Activated T-helper 9 cell treated with anti-CD3 and anti-CD28 coated beads, Interleukin-2, amount 50 U/mL, for 16 hours (primary cell): ENCODE data around the gene CCT4.
"Not testable (repeated sequence)": the region's sequence is repeated elsewhere in the genome, so short reads cannot be mapped to it uniquely, and the experiment has no call there.

Experiments used
- DNase-seq: peaks from one replicate; pipeline ENCODE4 v3.0.0-alpha.2; 2020; ENCODE audit warnings: low read depth

CCT4 gene, protein sequence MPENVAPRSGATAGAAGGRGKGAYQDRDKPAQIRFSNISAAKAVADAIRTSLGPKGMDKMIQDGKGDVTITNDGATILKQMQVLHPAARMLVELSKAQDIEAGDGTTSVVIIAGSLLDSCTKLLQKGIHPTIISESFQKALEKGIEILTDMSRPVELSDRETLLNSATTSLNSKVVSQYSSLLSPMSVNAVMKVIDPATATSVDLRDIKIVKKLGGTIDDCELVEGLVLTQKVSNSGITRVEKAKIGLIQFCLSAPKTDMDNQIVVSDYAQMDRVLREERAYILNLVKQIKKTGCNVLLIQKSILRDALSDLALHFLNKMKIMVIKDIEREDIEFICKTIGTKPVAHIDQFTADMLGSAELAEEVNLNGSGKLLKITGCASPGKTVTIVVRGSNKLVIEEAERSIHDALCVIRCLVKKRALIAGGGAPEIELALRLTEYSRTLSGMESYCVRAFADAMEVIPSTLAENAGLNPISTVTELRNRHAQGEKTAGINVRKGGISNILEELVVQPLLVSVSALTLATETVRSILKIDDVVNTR

DNA sequence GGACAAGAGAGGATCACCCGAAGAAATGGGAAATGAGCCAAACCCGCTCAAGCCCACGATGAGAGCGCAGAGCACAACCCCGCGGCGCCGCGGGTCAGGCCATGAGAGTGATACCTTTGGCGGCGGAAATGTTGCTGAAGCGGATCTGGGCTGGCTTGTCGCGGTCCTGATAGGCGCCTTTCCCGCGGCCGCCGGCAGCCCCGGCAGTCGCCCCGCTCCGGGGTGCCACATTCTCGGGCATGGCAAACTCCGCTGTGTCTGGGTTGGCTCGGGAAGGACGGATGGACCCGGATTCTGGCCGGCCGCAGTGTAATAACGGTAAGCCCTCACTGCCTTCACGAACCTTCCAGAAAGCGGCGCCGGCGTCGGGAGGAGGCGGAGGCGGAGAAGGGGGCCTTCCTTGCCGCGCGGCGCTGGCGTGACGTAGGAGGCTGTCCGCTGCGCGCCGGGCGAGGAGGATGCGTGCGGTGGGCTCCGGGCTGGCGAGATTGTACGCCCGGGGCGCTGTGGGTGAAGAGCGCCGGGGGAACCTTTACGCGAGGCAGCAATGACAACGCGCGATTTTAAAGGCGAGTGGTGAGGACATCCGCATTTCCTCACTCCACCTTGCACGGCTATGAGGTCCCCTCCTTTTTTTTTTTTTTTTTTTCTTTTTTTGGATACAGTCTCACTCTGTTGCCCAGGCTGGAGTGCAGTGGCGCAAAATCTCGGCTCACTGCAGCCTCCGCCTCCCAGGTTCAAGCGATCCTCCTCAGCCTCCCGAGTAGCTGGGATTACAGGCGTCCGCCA lies at the start of gene CCT4:
Gene CCT4, minus strand, starts transcription at position 390 of the 789 bp plus-strand sequence. Its CDS starts 149 bp downstream, at position 241.
- peak; percentile 85 for DNase-seq

DNA sequence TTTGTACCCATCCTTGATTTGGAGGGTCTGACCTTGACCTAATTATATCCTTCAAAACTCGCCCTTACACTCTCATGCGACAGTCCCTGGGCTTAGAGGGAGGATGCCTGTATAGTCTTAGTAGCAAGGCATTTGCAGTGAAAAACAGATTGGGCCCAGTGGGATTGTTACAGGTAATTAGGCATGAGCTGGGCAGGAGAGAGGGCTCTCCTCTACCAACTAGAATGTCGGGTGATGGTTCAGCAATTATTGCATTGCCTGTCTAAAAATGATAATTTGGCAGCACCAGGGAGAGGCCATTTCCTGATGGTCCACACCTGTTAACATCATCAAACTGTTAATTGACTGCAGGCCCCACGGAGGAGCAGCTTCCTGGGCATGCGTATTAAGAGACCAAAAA lies 49.4 kb upstream of the CCT4 start:
- DNase-seq: no peak

DNA sequence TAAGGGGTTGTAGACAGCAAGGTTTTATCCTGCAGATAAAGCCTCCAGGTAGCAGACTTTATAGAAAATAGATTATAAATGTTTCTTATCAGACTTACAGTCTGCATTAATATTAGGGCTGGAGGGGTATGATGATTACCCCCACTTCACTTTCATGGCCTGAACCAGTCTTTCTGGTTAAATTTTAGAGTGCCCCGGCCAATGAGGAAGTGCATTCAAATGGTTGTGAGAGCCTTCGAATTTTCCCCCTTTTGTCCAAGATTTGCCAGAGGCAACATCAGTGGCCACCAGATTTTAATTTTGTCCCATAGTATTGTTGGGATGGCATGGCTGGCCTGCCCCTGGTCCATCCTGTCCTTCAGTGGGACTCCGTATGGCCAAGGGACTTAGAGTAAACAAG lies 48.6 kb upstream of the CCT4 start:
- no peak for DNase-seq

DNA sequence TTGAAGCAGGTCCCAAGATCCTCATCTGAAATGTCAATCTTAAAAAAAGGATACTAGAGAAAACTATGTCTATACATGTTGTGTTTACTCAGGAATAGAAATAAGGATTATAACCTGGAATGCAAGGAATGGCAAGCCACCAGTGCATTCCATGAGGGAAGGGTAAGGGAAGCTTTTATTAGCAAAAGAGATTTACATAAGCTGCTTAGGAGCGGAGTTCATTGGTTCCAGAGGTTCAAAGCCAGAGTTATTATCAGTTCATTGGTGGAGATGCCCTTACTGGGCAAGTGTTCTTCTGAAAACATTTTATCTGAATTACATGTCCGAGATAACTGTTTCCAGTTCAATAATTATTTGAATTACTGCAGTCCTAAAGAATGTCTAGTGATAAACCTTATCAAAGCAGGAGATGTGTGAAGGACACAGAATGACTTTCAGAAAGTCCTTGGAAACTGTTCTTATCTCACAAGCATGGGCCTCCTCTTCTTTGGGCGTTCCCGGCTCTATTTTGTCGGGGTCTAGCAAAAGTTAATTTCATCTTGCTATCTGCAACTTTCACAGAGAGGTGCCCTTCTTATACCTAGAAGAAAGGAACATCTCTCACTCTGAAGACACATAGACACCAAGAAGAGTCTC lies 40.5 kb upstream of the CCT4 start:
- DNase-seq: no peak

DNA sequence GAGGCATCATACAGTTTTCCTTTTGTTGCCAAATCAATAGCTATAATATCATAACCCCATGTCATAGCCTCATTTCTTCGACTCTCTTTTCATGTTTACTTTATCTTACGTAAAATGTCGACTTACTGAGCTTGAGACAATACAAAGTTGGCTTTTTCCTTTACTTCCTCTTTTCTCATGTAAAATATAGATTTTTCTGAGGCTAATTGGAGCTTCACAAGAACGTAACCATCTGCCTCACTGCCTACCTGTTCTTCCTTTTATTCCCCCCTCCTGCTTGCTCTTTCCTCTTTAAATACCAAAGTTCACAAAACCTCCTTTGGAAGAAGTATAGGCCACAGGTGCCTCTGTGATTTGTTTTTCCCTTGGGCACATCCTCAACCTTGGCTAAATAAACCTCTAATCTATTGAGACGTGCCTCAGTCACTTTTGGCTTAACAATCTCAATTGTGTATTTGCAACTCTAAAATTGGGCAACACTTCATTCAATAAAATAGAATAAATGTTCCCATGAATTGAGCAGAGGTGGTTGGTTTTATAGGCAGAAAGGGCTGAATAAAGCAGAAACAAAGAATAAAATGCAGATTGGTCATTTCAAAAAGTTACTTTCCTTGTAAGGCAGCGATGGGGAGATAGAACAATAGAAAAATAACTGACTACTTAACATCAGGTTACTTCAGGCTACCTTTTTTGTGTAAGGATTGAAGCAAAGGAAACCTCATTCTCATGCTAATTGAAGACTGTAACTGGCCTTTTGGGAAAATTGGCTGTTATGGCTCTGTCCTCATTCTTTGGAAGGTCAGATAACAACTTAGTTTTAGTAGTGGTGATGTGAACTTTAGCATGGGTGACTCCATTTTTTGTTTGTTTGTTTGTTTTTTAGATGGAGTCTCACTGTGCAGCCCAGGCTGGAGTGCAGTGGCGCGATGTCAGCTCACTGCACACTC lies 38.3 kb upstream of the CCT4 start:
- DNase-seq: no peak

DNA sequence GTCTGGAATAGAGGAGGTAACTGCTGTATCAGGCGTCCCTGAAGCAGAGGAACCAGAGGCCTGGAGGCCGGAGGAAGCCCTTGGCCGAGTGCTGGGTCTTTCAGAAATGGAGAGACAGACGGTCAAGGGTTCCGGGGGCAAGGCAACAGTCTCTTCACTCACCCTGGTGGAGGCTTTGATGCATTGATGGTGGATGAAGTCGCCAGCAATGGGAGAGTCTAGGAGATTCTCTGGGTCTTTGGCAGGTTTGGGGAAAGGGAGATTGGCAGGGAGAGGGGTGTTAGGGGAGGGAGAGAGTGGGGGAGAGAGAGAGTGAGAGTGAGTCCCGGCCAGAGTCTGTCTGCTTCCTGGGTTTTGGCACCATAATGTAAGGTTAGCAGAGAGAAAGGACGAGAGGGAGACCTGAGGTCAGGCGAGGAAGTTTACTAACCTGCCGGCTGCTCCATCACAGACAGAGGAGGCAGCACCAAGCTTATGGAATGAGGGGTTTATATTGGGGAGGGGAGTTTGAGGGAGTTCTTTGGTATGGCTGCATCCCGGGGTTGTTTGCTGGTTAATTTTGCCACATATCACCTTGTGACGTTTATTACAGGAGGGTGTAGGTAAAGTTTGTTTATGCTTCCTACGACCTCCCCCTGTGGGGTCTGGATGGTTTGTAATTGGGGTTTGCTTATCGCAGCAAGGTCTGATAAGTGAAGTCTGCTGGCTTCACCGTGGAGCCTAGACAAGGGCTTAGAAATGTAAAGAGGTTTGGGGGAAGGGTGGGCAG lies 36.6 kb upstream of the CCT4 start:
- no peak for DNase-seq

DNA sequence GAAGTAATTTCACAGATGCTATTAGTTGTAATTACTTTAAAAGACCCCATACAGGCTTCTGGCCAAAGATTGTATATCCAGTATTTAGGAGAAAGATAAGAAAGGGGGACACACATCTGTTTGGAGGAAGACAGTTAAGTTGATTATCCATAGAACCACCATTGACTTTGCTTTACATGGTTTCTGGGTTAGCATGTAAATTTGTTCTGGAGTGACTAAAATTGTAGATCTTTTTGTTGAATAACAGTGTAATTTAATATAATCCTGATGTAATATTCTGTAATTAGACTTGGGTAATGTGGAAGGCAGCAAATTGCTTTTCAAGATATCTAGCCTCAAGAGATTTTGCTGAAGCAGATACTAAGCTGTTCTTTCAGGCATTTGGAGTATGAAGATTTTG lies 34.3 kb upstream of the CCT4 start:
- DNase-seq: no peak

DNA sequence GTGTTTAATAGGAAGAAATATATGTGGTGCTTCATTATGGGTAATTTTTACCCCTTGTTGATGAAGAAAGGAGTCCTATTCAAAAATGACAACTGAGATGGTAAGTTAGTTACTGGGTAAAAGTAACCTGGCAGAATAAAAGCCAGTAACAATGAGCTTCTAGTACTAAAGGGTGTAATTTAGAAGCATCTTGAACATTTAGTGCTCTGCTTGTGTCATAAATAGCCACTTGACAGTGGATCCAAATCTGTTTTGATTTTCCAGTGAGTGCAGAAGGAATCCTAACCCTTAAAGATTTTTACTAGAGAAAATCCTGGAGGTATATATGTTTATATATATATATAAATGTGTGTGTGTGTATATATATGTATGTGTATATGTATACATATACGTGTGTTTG lies 32.1 kb upstream of the CCT4 start:
- no peak for DNase-seq

DNA sequence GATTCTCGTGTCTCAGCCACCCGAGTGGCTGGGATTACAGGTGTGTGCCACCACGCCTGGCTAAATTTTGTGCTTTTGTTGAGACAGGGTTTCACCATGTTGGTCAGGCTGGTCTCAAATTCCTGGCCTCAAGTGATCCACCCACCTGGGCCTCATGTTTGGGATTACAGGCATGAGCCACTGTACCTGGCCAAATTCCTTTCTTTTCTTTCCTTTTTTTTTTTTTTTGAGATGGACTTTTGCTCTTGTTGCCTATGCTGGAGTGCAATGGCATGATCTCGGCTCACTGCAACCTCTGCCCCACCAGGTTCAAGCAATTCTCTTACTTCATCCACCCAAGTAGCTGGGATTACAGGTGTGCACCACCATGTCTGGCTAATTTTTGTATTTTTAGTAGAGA lies 26.3 kb upstream of the CCT4 start:
- not testable (repeated sequence) for DNase-seq

DNA sequence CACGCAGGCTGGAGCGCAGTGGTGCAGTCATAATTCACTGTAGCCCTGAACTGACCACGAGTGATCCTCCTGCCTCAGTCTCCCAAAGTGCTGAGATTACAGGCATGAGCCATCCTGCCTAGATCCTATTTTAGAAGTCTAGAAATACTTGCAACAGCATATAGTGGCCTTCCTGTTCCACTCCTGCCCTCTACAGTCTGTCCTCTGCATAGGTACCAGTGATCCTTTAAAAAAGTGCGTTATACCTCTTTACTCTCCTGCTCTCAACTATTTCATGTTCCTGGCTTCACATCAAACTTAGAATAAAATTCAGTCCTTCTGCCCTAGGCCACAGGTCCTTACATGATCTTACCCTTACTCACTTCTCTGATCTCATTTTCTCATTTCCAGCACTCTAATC lies 23.1 kb upstream of the CCT4 start:
- DNase-seq: no peak

DNA sequence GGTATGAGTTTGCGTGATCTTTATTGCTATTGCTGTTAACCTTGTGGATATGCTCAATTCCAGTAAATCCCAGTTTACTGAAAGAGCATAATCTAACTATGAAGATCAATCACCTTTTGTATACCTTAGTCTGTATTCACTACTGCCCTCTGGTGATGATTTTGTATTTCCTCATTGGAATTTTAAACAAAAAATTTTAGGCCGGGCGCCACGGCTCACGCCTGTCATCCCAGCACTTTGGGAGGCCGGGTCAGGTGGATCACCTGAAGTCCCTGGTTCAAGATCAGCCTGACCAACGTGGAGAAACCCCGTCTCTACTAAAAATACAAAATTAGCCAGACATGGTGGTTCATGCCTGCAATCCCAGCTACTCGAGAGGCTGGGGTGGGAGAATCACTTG lies 22.1 kb upstream of the CCT4 start:
- DNase-seq: no peak

DNA sequence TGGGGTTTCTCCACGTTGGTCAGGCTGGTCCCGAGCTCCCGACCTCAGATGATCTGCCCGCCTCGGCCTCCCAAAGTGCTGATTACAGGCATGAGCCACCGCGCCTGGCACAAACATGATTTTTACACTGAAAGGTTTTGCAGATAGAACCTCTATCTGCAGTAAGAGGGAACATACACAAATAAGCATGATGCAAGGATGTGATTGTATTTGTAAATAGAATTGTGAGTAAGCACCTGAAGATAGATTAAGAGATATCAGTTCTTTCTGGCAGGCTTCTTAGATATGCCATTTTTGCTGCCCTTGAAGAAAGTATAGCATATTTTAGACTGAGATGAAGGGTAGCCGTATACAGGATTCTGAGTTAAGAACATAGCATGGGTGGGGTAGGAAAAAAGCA lies 20.7 kb upstream of the CCT4 start:
- DNase-seq: no peak

DNA sequence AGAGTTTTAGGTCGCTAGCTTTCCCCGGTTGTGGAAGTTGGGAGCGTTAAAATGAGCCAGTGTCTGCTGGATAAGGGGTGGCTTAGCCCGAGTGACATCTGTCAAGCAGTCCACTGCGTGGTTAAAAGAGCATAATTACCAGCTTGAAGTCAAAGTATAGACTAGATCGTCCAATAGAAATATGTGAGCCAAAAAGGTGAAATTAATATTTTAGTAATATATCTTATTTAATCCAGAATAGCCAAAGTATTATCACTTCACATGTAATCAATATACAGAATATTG lies 17.7 kb upstream of the CCT4 start:
- DNase-seq: no peak

DNA sequence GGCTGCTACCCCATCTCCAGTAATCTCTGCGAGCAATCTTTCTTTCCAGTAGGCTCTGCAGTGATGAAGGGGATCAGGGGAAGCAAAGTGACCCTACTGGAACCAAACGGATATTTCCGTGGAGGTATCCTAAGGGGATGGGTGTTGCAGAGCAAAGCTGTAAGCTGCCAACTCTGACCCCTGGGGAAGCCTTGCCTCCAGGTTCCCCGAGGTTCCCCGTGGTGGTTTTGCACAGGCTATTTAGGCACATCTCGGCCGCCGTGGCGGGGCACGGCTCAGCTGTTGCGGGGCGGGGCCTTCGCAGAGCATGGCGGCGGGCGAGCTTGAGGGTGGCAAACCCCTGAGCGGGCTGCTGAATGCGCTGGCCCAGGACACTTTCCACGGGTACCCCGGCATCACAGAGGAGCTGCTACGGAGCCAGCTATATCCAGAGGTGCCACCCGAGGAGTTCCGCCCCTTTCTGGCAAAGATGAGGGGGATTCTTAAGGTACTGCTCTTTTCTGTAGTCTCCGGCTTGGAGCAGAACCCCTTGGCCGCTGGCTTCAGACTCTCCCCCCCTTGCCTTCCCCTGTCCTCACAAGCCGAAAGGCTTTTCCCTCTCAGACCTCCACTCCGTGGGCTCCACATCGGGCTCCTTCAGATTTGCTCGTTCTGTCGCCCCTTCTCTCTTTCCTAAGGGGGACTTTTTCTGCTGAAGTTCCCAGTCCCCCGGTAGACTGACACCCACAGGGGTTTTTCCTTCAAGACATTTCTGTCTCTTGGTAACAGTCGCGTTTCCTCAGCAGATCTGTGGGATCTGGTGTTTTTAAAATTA lies 17.1 kb upstream of the CCT4 start, which contains the start of gene COMMD1:
Gene COMMD1, plus strand, starts transcription at position 303 of the 814 bp plus-strand sequence. Its CDS starts 5 bp downstream, at position 308.
- DNase-seq: peak; percentile 71

DNA sequence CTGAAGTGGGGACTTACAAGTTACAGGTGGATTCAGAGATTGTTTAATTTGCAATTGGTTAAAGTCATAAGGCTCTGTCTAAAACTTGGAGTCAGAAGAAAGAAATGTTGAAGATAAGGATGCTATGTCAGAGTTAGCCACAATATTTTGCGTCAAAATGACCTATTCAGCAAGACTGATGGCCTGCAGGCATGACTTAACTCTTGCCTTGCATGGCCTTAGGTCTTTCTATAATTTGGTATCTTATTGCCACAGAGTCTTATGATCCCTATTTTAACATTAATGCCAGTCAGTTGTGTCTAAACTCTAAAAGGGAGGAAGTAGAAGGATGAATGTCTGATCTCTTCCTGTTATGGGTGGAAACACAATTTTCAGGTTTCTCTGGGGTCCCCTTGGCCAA lies 11.8 kb upstream of the CCT4 start:
- DNase-seq: no peak

DNA sequence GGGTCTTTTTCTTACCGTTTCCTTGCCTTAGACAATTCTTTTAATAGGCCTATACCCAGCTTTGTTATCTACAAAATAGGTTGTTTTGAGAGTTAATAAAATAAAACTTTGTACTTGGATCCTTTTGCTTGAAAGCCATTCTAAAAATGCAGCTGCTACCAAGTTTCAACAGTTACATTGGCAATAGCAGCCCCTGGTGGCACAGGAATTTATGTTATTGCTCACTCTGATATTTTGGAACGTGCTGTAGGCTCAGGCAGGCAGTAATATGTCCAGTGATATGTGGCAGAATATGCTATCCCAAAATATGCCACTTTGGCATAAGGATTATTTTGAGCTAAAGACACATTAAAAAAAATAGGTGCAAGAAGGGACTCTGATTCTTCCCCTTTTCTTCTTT lies 10.4 kb upstream of the CCT4 start:
- DNase-seq: no peak

DNA sequence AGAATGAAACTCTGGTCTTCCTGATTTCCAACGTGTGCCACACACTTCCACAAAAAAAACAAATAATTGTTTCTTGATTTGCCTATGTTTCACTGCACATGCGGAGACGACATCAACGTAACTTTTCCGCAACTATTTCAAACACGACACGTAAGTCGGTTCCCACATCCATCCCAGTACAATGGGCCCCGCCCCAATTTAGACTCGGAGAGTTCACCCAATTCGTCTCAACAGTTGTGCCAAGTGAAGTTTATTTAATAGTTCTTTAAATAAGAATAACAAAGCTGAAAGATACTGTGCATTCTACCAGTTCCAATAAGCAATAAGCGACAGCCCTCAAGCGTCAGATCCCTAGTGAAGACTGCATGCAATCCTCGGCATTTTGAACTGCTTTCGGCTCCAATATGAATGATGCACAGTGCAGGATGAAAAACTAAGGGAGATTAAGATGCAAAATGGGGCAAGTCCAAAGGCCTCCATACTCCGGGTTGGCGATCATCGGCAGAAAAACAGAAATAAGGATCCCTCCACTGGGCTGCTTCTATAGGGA lies 664 bp downstream of the CCT4 start:
- no peak for DNase-seq

DNA sequence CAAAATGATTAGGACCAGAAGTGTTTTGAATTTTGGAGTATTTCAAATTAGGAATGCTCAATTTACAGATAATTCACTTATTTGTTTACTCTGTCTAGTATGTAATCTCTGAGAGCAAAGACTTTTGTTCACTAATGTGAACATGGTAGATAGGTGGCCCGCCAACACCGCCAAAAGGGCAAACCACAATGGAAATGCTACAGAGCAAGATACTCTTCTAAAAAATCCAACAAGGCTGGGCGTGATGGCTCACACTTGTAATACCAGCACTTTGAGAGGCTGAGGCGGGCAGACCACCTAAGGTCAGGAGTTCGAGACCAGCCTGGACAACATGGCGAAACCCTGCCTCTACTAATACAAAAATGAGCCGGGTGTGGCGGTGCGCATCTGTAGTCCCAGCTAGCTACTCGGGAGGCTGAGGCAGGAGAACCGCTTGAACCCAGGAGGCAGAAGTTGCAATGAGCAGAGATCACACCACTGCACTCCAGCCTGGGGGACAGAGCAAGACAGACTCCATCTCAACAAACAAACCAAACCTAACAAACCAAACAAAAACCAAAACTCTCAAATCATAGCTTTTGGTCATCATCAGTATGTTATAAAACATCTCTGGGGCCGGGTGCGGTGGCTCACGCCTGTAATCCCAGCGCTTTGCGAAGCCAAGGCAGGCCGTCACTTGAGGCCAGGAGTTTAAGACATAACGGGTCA lies 2.4 kb downstream of the CCT4 start:
- no peak for DNase-seq

DNA sequence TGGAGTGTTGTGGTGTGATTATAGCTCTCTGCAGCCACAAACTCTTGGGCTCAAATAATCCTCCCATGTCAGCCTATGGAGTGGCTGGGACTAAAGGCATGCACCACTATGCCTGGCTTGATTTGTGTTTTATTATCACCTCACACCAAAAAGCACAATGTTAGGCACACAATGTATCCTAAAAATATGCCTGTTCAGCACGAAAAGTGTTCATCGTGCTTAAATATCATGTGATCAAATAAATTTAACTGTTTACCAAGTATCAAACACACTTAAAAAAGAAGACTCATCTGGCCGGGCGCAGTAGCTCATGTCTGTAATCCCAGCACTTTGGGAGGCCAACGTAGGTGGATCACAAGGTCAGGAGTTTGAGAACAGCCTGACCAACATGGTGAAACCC lies 5.6 kb downstream of the CCT4 start:
- no peak for DNase-seq
